Inflammatory macrophage (primary cell): ENCODE data around the gene PHKB.
"Not testable (repeated sequence)": the region's sequence is repeated elsewhere in the genome, so short reads cannot be mapped to it uniquely, and the experiment has no call there.

Source experiments
- DNase-seq, 2 donors: peaks; one replicate each; pipeline ENCODE4 v3.0.0-alpha.2; 2020 to 2022

The PHKB gene

GRCh38 chr16:47627721-47628120 is 166.6 kb downstream of the PHKB start:
- DNase-seq = no peak

- DNase-seq = no peak
These were observed 170.0 kb downstream of the PHKB start for GRCh38 chr16:47631131-47631530.

- no peak for DNase-seq
These were observed 173.0 kb downstream of the PHKB start for GRCh38 chr16:47634126-47634525.

- peak in 1 of 2 donors; percentile 18 for DNase-seq
These were observed 173.6 kb downstream of the PHKB start for GRCh38 chr16:47634727-47635126.

GRCh38 chr16:47636501-47637099 is 175.5 kb downstream of the PHKB start:
- DNase-seq = no peak

- DNase-seq = no peak
These were observed 177.0 kb downstream of the PHKB start for GRCh38 chr16:47638175-47638574.

GRCh38 chr16:47640661-47641060 is 179.5 kb downstream of the PHKB start:
- DNase-seq = no peak

GRCh38 chr16:47643323-47644000 is 182.3 kb downstream of the PHKB start:
- peak; percentile 58 to 67 for DNase-seq

GRCh38 chr16:47644166-47644565 is 183.0 kb downstream of the PHKB start:
- DNase-seq = peak in 1 of 2 donors; percentile 7

- DNase-seq = peak; percentile 25 to 85
These were observed 183.5 kb downstream of the PHKB start for GRCh38 chr16:47644661-47645060.

- no peak for DNase-seq
These were observed 185.8 kb downstream of the PHKB start for GRCh38 chr16:47646914-47647313.

- DNase-seq = no peak
These were observed 195.9 kb downstream of the PHKB start for GRCh38 chr16:47657032-47657431.

- DNase-seq = no peak
These were observed 196.8 kb downstream of the PHKB start for GRCh38 chr16:47657977-47658376.

GRCh38 chr16:47660540-47660939 is 199.4 kb downstream of the PHKB start:
- DNase-seq = peak in 1 of 2 donors; percentile 8

GRCh38 chr16:47664653-47665325 is 203.7 kb downstream of the PHKB start:
- DNase-seq = no peak

- DNase-seq = no peak
These were observed 205.3 kb downstream of the PHKB start for GRCh38 chr16:47666434-47666833.

GRCh38 chr16:47667956-47668355 is 206.8 kb downstream of the PHKB start:
- no peak for DNase-seq

- no peak for DNase-seq
These were observed 211.3 kb downstream of the PHKB start for GRCh38 chr16:47672475-47672874.

GRCh38 chr16:47676635-47677177 is 215.6 kb downstream of the PHKB start:
- no peak for DNase-seq

- DNase-seq = not testable (repeated sequence)
These were observed 220.4 kb downstream of the PHKB start for GRCh38 chr16:47681571-47681970.

GRCh38 chr16:47687694-47688093 is 226.6 kb downstream of the PHKB start:
- DNase-seq = no peak

- DNase-seq = no peak
These were observed 232.1 kb downstream of the PHKB start for GRCh38 chr16:47693226-47693625.

- no peak for DNase-seq
These were observed 233.4 kb downstream of the PHKB start for GRCh38 chr16:47694543-47694942.

GRCh38 chr16:47695756-47696155 is 234.6 kb downstream of the PHKB start:
- no peak for DNase-seq
